ENCODE results near the gene CAMKK1. TPM values are rescaled to one million over a fixed set of nuclear protein-coding genes. Genes with fewer than 3 reads are reported as not detected.

Gene CAMKK1
- total and polyA plus RNA-seq, 9 of the 15 experiments (the other 6 are each of a cell fraction or from before 2014, with no cell fraction given), result 0.34 to 7.5 (median 4.9) TPM

- TF ChIP-seq BCLAF1 (IDR thresholded peaks at IDR 0.05; ENCODE audit: borderline replicate concordance in 1 of 2, control insufficient read depth in 1 of 2, low read depth in 2 of 2, low read length in 1 of 2), result no peak
- TF ChIP-seq NRF1 (conservative IDR thresholded peaks at IDR 0.05 in 1 of 2, IDR thresholded peaks at IDR 0.05 in 1 of 2), result 0 out of 4 replicates have a peak, but pooled peaks have one; percentile 17 to 25
- no peak for TF ChIP-seq CREB3L1 (IDR thresholded peaks at IDR 0.05; ENCODE audit: borderline replicate concordance, low read depth)
These were observed 23.3 kb upstream of the CAMKK1 start, which contains the start of gene P2RX1 (continued) for GRCh38 chr17:3915995-3916696.
